Smooth muscle cell (in vitro differentiated cells): ENCODE results near the gene TCEA2. TPM values are rescaled to one million over a fixed set of nuclear protein-coding genes. Genes with fewer than 3 reads are reported as not detected.

Experiments
- DNase-seq: peaks from one replicate; lab custom pipeline; 2025; ENCODE audit not compliant: unreplicated experiment; lab: John Stamatoyannopoulos, UW
- H2AFZ ChIP-seq: fragments of 200-600 bp; sonication (generic); 2 replicates; pipeline ENCODE4 v1.6.0; 2016; ENCODE audit warnings: antibody characterized with exemption, low read depth, mild to moderate bottlenecking
- H3F3A ChIP-seq: fragments of 200-600 bp; sonication (generic); 2 replicates; pipeline ENCODE4 v1.6.0; 2017; ENCODE audit warnings: antibody characterized with exemption, low read depth
- H3K27ac ChIP-seq: fragments of 200-600 bp; sonication (generic); 2 replicates; pipeline ENCODE4 v1.5.1; 2016; ENCODE audit warnings: low read depth, mild to moderate bottlenecking
- H3K27me3 ChIP-seq: fragments of 200-600 bp; sonication (generic); 2 replicates; pipeline ENCODE4 v1.6.1; 2016; ENCODE audit warnings: low read depth, mild to moderate bottlenecking
- H3K36me3 ChIP-seq: fragments of 200-600 bp; sonication (generic); 2 replicates; pipeline ENCODE4 v1.5.1; 2016; ENCODE audit warnings: low read depth
- H3K4me1 ChIP-seq: fragments of 200-600 bp; sonication (generic); 2 replicates; pipeline ENCODE4 v1.5.1; 2016; ENCODE audit warnings: low read depth
- H3K4me2 ChIP-seq: fragments of 200-600 bp; sonication (generic); 2 replicates; pipeline ENCODE4 v1.6.0; 2016; ENCODE audit warnings: mild to moderate bottlenecking
- H3K4me3 ChIP-seq: fragments of 200-600 bp; sonication (generic); 2 replicates; pipeline ENCODE4 v1.5.1; 2016; ENCODE audit warnings: mild to moderate bottlenecking
- H3K79me2 ChIP-seq: fragments of 200-600 bp; sonication (generic); 2 replicates; pipeline ENCODE4 v1.6.0; 2016; ENCODE audit warnings: low read depth, mild to moderate bottlenecking
- H3K9ac ChIP-seq: fragments of 200-600 bp; sonication (generic); 2 replicates; pipeline ENCODE4 v1.6.0; 2016; ENCODE audit warnings: low read depth
- H3K9me3 ChIP-seq: fragments of 200-600 bp; sonication (generic); replicated peaks from 2 replicates; pipeline ENCODE4 v1.5.1; 2016; ENCODE audit warnings: low read depth
- H4K20me1 ChIP-seq: fragments of 200-600 bp; sonication (generic); 2 replicates; pipeline ENCODE4 v1.6.0; 2016; ENCODE audit warnings: low read depth
- CTCF ChIP-seq: fragments of 200-600 bp; sonication (generic); IDR thresholded peaks from 2 replicates; pipeline ENCODE4 v1.5.1; 2017; ENCODE audit warnings: borderline replicate concordance, mild to moderate bottlenecking, antibody characterized with exemption; ENCODE audit not compliant: insufficient read depth, poor library complexity, severe bottlenecking
- WGBS: methylation state at CpG from one replicate; pipeline ENCODE4 v1.1.7; 2016; ENCODE audit warnings: low lambda C conversion rate; 5-methylcytosine and 5-hydroxymethylcytosine counted together
- polyA plus RNA-seq: library from polyadenylated mRNA; unstranded; fragments of >200 nt; fragmentation: Nextera tagmentation; extraction: Ambion mirVana; gene quantifications from 2 replicates; pipeline ENCODE4 v1.2.1, GENCODE V29; 2016
- total RNA-seq: library from RNA; depleted of rRNA; stranded (reverse); fragments of >200 nt; gene quantifications from 2 replicates; pipeline ENCODE4 v1.2.3, GENCODE V29; 2014

Gene TCEA2
- total and polyA plus RNA-seq, 2 experiments from 2014 or later, result 24.9 to 89.5 TPM

- H3K27me3 ChIP-seq, result peaks cover 30% of the 10 kb centered on the region
- H3K27ac ChIP-seq, result no peak overlapping the region
- no peaks in the 10 kb centered on the region for H3K79me2 ChIP-seq
- no peaks in the 10 kb centered on the region for H4K20me1 ChIP-seq
- H3K4me2 ChIP-seq, result peak overlapping the region; percentile 95
- H3K4me3 ChIP-seq, result peak overlapping the region; percentile 60
- H3K9me3 ChIP-seq, result no peaks in the 10 kb centered on the region
- H3F3A ChIP-seq, result no peaks in the 10 kb centered on the region
- no peak for TF ChIP-seq CTCF
- DNase-seq, result no peak
- H3K9ac ChIP-seq, result no peak overlapping the region
- 37% methylated on average over 20 of the region's 30 CpGs for WGBS
- H2AFZ ChIP-seq, result peak overlapping the region; percentile 77
- H3K4me1 ChIP-seq, result no peaks in the 10 kb centered on the region
- no peaks in the 10 kb centered on the region for H3K36me3 ChIP-seq
Measured at GRCh38 chr20:64102647-64103354, 39.8 kb downstream of the TCEA2 start.

- Histone ChIP-seq H3K4me2 (no peak overlapping the region), H3K9ac (no peak overlapping the region), H3F3A (no peaks in the 10 kb centered on the region), H3K4me1 (no peaks in the 10 kb centered on the region), H2AFZ (no peak overlapping the region), H3K79me2 (no peaks in the 10 kb centered on the region), H4K20me1 (no peaks in the 10 kb centered on the region), H3K27me3 (peaks cover 30% of the 10 kb centered on the region), H3K9me3 (no peaks in the 10 kb centered on the region), H3K4me3 (no peak overlapping the region), H3K27ac (no peak overlapping the region), H3K36me3 (no peaks in the 10 kb centered on the region)
- DNase-seq, result no peak
- 87% methylated on average over 20 of the region's 20 CpGs for WGBS
- TF ChIP-seq CTCF, result no peak
Measured at GRCh38 chr20:64103871-64104666, 41.1 kb downstream of the TCEA2 start.

- Histone ChIP-seq H4K20me1 (no peaks in the 10 kb centered on the region), H3K9ac (no peak overlapping the region), H3K4me3 (no peak overlapping the region), H3K27me3 (peaks cover 30% of the 10 kb centered on the region), H3K9me3 (no peaks in the 10 kb centered on the region), H3K4me1 (no peaks in the 10 kb centered on the region), H3K36me3 (no peaks in the 10 kb centered on the region), H3F3A (no peaks in the 10 kb centered on the region), H3K79me2 (no peaks in the 10 kb centered on the region), H2AFZ (no peak overlapping the region), H3K4me2 (no peak overlapping the region), H3K27ac (no peak overlapping the region)
- DNase-seq, result no peak
- TF ChIP-seq CTCF, result no peak
- 92% methylated on average over 25 of the region's 25 CpGs for WGBS
Measured at GRCh38 chr20:64104667-64105451, 41.9 kb downstream of the TCEA2 start.
